PC-9 (cell line): ENCODE data around the gene HELZ.

Experiments
- EZH2 ChIP-seq: fragments of 200-600 bp; sonication (generic); IDR thresholded peaks from 2 replicates; pipeline ENCODE4 v1.8.0; 2017; ENCODE audit warnings: antibody characterized with exemption, low read depth
- TF ChIP-seq, protein P1 (sequence below): fragments of 200-600 bp; sonication (generic); conservative IDR thresholded peaks from 2 replicates; pipeline ENCODE4 v1.6.1; 2017; ENCODE audit warnings: mixed run types, antibody characterized with exemption, mild to moderate bottlenecking, moderate library complexity

DNA sequence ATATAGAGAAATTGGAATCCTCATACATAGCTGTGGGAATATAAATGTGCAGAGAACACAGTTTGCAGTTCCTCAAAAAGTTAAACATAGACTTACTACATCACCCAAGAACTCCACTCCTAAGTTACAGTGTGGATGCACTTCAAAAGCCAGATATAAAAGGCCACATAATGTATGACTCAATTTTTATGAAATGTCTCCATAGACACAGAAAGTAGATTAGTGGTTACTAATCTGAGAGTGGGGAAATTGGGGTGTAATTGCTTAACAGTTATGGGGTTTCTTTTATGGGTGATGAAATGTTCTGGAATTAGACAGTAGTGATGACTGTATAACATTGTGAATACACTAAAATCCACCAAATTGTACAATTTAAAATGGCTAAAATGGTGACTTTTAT is 139.8 kb downstream of the HELZ start:
- TF ChIP-seq, protein P1, sequence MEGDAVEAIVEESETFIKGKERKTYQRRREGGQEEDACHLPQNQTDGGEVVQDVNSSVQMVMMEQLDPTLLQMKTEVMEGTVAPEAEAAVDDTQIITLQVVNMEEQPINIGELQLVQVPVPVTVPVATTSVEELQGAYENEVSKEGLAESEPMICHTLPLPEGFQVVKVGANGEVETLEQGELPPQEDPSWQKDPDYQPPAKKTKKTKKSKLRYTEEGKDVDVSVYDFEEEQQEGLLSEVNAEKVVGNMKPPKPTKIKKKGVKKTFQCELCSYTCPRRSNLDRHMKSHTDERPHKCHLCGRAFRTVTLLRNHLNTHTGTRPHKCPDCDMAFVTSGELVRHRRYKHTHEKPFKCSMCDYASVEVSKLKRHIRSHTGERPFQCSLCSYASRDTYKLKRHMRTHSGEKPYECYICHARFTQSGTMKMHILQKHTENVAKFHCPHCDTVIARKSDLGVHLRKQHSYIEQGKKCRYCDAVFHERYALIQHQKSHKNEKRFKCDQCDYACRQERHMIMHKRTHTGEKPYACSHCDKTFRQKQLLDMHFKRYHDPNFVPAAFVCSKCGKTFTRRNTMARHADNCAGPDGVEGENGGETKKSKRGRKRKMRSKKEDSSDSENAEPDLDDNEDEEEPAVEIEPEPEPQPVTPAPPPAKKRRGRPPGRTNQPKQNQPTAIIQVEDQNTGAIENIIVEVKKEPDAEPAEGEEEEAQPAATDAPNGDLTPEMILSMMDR: no peak
- TF ChIP-seq EZH2: no peak
